ENCODE data around the gene METTL23. TPM values are rescaled to one million over a fixed set of nuclear protein-coding genes. Genes with fewer than 3 reads are reported as not detected.
"Not testable (repeated sequence)": the region's sequence is repeated elsewhere in the genome, so short reads cannot be mapped to it uniquely, and the experiment has no call there.

The METTL23 gene
- total and polyA plus RNA-seq, 2 experiments from 2014 or later, result 47.6 to 77.9 TPM

DNA sequence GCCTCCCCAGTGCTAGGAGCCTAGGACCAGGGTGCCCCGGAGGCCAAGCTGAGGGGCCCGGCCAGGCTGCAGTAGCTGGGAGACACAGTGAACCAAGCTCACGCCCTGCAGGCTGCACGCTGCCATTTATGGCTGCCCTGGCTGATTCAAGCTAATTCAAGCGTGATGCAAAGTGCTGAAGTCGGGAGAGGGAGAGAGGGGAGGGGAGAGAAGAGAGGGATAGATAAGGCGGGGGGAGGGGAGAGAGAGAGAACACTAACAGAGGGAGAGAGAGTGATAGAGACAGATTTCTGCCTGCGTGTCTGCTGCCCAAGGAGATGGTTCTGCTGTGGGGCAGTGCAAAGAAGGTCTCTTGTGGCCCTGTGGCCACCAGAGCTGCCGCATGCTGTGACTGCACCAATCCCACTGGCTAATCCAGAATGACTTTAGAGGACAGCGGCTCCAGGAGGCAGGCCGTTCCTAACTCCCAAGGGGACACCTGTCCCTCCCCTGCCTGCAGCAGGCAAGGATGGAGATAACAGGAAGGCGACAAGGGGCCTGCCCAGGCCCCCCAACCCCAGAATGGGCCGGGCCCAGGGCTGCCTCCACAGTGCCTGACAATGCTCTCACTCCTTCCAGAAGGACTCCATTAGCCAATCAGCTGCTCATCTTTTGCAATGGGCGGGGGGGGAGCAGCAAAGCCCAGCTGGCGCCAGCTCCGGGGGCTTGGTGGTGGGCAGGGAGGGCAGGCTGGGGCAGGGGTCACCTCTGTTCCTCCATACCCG lies 28.8 kb upstream of the METTL23 start:
- TF ChIP-seq CTCF (IDR thresholded peaks at IDR 0.05; ENCODE audit: low read depth, low read length), result no peak
- H3K27ac ChIP-seq, result peak overlapping the region; percentile 100
- H3K27me3 ChIP-seq, result no peaks in the 10 kb centered on the region
- peaks cover 46% of the 10 kb centered on the region for H3K4me1 ChIP-seq (ENCODE audit: low read depth)
- H3K4me3 ChIP-seq, result no peak overlapping the region
- no peaks in the 10 kb centered on the region for H3K9me3 ChIP-seq (ENCODE audit: low read depth)
- DNase-seq (ENCODE audit: low read depth in 1 of 2, low spot score in 1 of 2), result peak; percentile 78 to 86
- H3K36me3 ChIP-seq, result no peaks in the 10 kb centered on the region

GRCh38 chr17:76698466-76698977 lies 28.1 kb upstream of the METTL23 start:
- H3K9me3 ChIP-seq (ENCODE audit: low read depth); H3K27me3 ChIP-seq; H3K4me3 ChIP-seq; H3K36me3 ChIP-seq; DNase-seq (ENCODE audit: low read depth in 1 of 2, low spot score in 1 of 2): not testable (repeated sequence)
- H3K4me1 ChIP-seq (ENCODE audit: low read depth), result peaks cover 46% of the 10 kb centered on the region
- H3K27ac ChIP-seq, result peak overlapping the region; percentile 100

DNA sequence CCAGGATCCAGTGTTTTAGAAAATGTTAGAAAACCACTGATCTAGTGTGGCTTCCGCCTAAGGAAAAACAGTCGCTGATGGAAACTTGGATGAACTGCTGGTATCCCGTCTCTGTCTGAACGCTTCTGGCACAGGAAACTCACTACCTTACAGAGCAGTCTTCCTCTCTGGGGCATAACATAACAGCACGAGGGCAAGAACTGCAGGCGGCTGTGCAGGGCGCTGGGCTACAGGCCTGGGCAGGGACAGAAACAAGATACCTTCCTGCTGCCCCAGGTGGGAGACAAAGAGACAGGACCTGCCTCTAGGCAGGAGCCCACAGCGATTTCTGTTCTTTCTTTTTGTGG lies 26.4 kb upstream of the METTL23 start:
- Histone ChIP-seq H3K27ac (peak overlapping the region; percentile 89), H3K4me1 (ENCODE audit: low read depth) (peaks cover 51% of the 10 kb centered on the region), H3K36me3 (no peaks in the 10 kb centered on the region), H3K27me3 (no peaks in the 10 kb centered on the region), H3K9me3 (ENCODE audit: low read depth) (no peaks in the 10 kb centered on the region), H3K4me3 (no peak overlapping the region)
- DNase-seq (ENCODE audit: low read depth in 1 of 2, low spot score in 1 of 2), result no peak
- TF ChIP-seq CTCF (IDR thresholded peaks at IDR 0.05; ENCODE audit: low read depth, low read length), result no peak

DNA sequence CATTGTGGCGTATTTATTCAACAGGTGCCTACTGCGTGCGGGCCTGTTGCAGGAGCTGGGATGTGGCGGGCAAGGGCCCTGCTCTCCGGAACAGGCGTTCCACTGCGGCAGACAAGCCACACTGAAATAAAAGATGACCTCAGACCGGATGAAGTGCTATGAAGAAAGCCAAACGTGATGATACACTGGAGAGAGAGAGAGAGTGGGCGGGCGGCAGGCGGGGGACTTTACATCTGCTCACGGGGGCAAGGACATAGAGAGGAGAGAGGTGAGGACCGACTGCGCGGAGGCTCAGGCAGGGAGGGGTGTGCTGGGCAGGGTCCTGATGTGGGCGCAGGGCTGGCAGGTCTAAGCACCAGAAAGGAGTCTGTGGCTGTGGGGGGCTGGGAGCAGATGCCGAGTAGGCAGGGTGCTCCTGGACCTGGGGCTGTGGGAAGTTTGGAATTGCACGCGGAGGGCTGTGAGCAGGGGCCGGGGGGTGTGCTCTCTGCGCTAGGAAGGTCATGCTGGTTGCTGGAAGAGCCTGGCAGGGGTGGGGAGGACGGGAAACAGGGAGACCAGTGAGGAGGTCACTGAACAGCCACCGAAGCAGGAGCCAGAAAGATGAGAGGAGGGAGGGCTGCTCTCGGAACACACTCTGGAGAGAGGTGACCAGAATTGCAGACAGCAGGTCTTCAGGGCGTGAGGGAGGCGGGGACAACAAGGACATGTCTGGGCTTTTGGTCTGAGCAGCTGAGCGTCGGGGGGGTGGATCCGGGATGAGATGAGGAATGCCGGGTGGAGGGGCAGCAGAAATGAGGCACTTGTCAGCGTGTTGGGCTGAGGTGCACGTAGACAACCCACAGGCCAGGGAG lies 25.8 kb upstream of the METTL23 start:
- H3K27ac ChIP-seq, result peak overlapping the region; percentile 89
- H3K27me3 ChIP-seq, result no peaks in the 10 kb centered on the region
- no peak overlapping the region for H3K4me3 ChIP-seq
- peaks cover 51% of the 10 kb centered on the region for H3K4me1 ChIP-seq (ENCODE audit: low read depth)
- DNase-seq (ENCODE audit: low read depth in 1 of 2, low spot score in 1 of 2), result peak; percentile 71 to 80
- no peak for TF ChIP-seq CTCF (IDR thresholded peaks at IDR 0.05; ENCODE audit: low read depth, low read length)
- H3K36me3 ChIP-seq, result no peaks in the 10 kb centered on the region
- H3K9me3 ChIP-seq (ENCODE audit: low read depth), result no peaks in the 10 kb centered on the region

- no peak overlapping the region for H3K4me3 ChIP-seq
- peaks cover 51% of the 10 kb centered on the region for H3K4me1 ChIP-seq (ENCODE audit: low read depth)
- TF ChIP-seq CTCF (IDR thresholded peaks at IDR 0.05; ENCODE audit: low read depth, low read length), result no peak
- no peaks in the 10 kb centered on the region for H3K36me3 ChIP-seq
- DNase-seq (ENCODE audit: low read depth in 1 of 2, low spot score in 1 of 2), result no peak
- H3K27ac ChIP-seq, result peak overlapping the region; percentile 89
- H3K9me3 ChIP-seq (ENCODE audit: low read depth), result no peaks in the 10 kb centered on the region
- H3K27me3 ChIP-seq, result no peaks in the 10 kb centered on the region
Observed at GRCh38 chr17:76701471-76701967, 25.1 kb upstream of the METTL23 start.
